GM10248 (cell line): Measurements from ENCODE around the gene ARHGEF1.

Source experiments
- CTCF ChIA-PET: fragments of 300-600 bp; sonication (Branson Sonifier 250); formaldehyde crosslinking; extraction: SDS; loops from one replicate; lab custom pipeline; 2021; ENCODE audit warnings: antibody characterized with exemption; lab: Yijun Ruan, JAX
- POLR2A ChIA-PET: fragments of 350-650 bp; sonication (Branson Sonifier 250); formaldehyde crosslinking; extraction: SDS; loops from one replicate; lab custom pipeline; 2020; ENCODE audit warnings: antibody characterized with exemption; lab: Yijun Ruan, JAX
- DNase-seq: peaks from one replicate; pipeline ENCODE4 v3.0.0; 2012; ENCODE audit errors: extremely low spot score
- CTCF ChIP-seq: IDR thresholded peaks from 2 replicates; pipeline ENCODE4 v1.5.1; 2012; ENCODE audit warnings: mild to moderate bottlenecking, low read depth; ENCODE audit errors: extremely low read depth, missing control alignments, control extremely low read depth

The ARHGEF1 gene

GRCh38 chr19:41887711-41888382 lies 4.9 kb downstream of the ARHGEF1 start:
- TF ChIP-seq CTCF = peak; percentile 62
- ChIA-PET CTCF (interaction anchor here (1.1 to 8.2 kb wide), 9 partner anchors 13 to 64 kb away, joined by 3 to 60 read pairs (median 4); no protein-coding TSS in a partner anchor), POLR2A (interaction anchor here (0.6 to 1.7 kb wide), 4 partner anchors 12 to 57 kb away, joined by 3 to 4 read pairs (median 3); no protein-coding TSS in a partner anchor)
- peak; percentile 75 for DNase-seq

GRCh38 chr19:41888926-41889325 lies 5.9 kb downstream of the ARHGEF1 start:
- POLR2A ChIA-PET = interaction anchor here (1.2 kb wide), 1 partner anchor 54 kb away, joined by 3 read pairs; no protein-coding TSS in a partner anchor
- no peak for TF ChIP-seq CTCF

GRCh38 chr19:41889896-41890295 lies 6.9 kb downstream of the ARHGEF1 start:
- TF ChIP-seq CTCF = no peak
- DNase-seq = no peak
- POLR2A ChIA-PET = interaction anchor here (0.7 kb wide), 2 partner anchors 10 to 22 kb away, joined by 4 read pairs; no protein-coding TSS in a partner anchor
- CTCF ChIA-PET = no interaction called here

More at GRCh38 chr19:41888926-41889325, 5.9 kb downstream of the ARHGEF1 start:
- no peak for DNase-seq
- CTCF ChIA-PET = interaction anchor here (1.1 to 8.2 kb wide), 5 partner anchors 13 to 54 kb away, joined by 3 to 60 read pairs (median 3); no protein-coding TSS in a partner anchor

- DNase-seq = no peak
- TF ChIP-seq CTCF = no peak
- ChIA-PET POLR2A (no interaction called here), CTCF (no interaction called here)
Observed at GRCh38 chr19:41890936-41891335, 8.0 kb downstream of the ARHGEF1 start.

GRCh38 chr19:41892173-41892902 lies 9.4 kb downstream of the ARHGEF1 start:
- POLR2A ChIA-PET = no interaction called here
- CTCF ChIA-PET = interaction anchor here (1.4 to 2.0 kb wide), 2 partner anchors 20 to 37 kb away, joined by 3 to 9 read pairs; no protein-coding TSS in a partner anchor
- no peak for DNase-seq
- TF ChIP-seq CTCF = no peak

GRCh38 chr19:41893899-41894298 lies 10.9 kb downstream of the ARHGEF1 start:
- ChIA-PET CTCF (no interaction called here), POLR2A (no interaction called here)
- DNase-seq = no peak
- TF ChIP-seq CTCF = no peak
